KMS-11 (cell line): Measurements from ENCODE around the gene BAIAP2.

Experiments used
- H2AFZ ChIP-seq: fragments of 200-600 bp; sonication (generic); 2 replicates; pipeline ENCODE4 v1.6.1; 2016; ENCODE audit warnings: antibody characterized with exemption, mixed run types, low read depth
- H3K27ac ChIP-seq: fragments of 200-600 bp; sonication (generic); 2 replicates; pipeline ENCODE4 v1.6.1; 2016; ENCODE audit warnings: mild to moderate bottlenecking, mixed run types
- H3K27me3 ChIP-seq: fragments of 200-600 bp; sonication (generic); 2 replicates; pipeline ENCODE4 v1.6.1; 2017; ENCODE audit warnings: mild to moderate bottlenecking, low read depth, mixed run types, moderate library complexity; ENCODE audit not compliant: insufficient read depth
- H3K36me3 ChIP-seq: fragments of 200-600 bp; sonication (generic); 2 replicates; pipeline ENCODE4 v1.6.1; 2017; ENCODE audit warnings: mild to moderate bottlenecking, mixed run types; ENCODE audit not compliant: insufficient read depth
- H3K4me1 ChIP-seq: fragments of 200-600 bp; sonication (generic); 2 replicates; pipeline ENCODE4 v1.6.1; 2016; ENCODE audit warnings: mild to moderate bottlenecking, low read depth, mixed run types; ENCODE audit not compliant: poor library complexity, severe bottlenecking
- H3K4me2 ChIP-seq: fragments of 200-600 bp; sonication (generic); 2 replicates; pipeline ENCODE4 v1.7.0; 2016; ENCODE audit warnings: mild to moderate bottlenecking, mixed run types
- H3K4me3 ChIP-seq: fragments of 200-600 bp; sonication (generic); IDR thresholded peaks from 2 replicates; pipeline ENCODE4 v1.6.1; 2017; ENCODE audit warnings: low read depth, low read length, mixed read lengths; ENCODE audit not compliant: insufficient read depth
- H3K79me2 ChIP-seq: fragments of 200-600 bp; sonication (generic); 2 replicates; pipeline ENCODE4 v1.6.1; 2016; ENCODE audit warnings: low read depth, mixed run types; ENCODE audit not compliant: insufficient read depth
- H3K9ac ChIP-seq: fragments of 200-600 bp; sonication (generic); 2 replicates; pipeline ENCODE4 v1.6.1; 2016; ENCODE audit warnings: mild to moderate bottlenecking, mixed run types
- H4K20me1 ChIP-seq: fragments of 200-600 bp; sonication (generic); 2 replicates; pipeline ENCODE4 v1.6.1; 2016; ENCODE audit warnings: mild to moderate bottlenecking, mixed run types; ENCODE audit not compliant: insufficient read depth
- CTCF ChIP-seq: fragments of 200-600 bp; sonication (generic); conservative IDR thresholded peaks from 2 replicates; pipeline ENCODE4 v1.6.1; 2017; ENCODE audit warnings: low read depth, mild to moderate bottlenecking, antibody characterized with exemption, low read length, moderate library complexity, mixed read lengths

The BAIAP2 gene

GRCh38 chr17:81124377-81124776 lies 89.4 kb downstream of the BAIAP2 start:
- TF ChIP-seq CTCF, result no peak
- Histone ChIP-seq H3K9ac (no peak overlapping the region), H3K36me3 (no peaks in the 10 kb centered on the region), H4K20me1 (no peaks in the 10 kb centered on the region), H3K27ac (no peak overlapping the region), H3K4me3 (no peak overlapping the region), H3K4me2 (no peak overlapping the region), H3K4me1 (no peaks in the 10 kb centered on the region), H3K27me3 (peaks cover 67% of the 10 kb centered on the region), H2AFZ (no peak overlapping the region), H3K79me2 (no peaks in the 10 kb centered on the region)

- Histone ChIP-seq H3K4me1 (no peaks in the 10 kb centered on the region), H3K4me3 (no peak overlapping the region), H3K79me2 (no peaks in the 10 kb centered on the region), H4K20me1 (no peaks in the 10 kb centered on the region), H3K4me2 (no peak overlapping the region), H2AFZ (no peak overlapping the region), H3K36me3 (no peaks in the 10 kb centered on the region), H3K9ac (no peak overlapping the region), H3K27ac (no peak overlapping the region), H3K27me3 (peaks cover 77% of the 10 kb centered on the region)
- no peak for TF ChIP-seq CTCF
Observed at GRCh38 chr17:81125573-81126081, 90.7 kb downstream of the BAIAP2 start.

GRCh38 chr17:81126281-81127132 lies 91.6 kb downstream of the BAIAP2 start:
- no peak overlapping the region for H3K4me3 ChIP-seq
- H3K27me3 ChIP-seq, result peaks cover 79% of the 10 kb centered on the region
- H3K9ac ChIP-seq, result no peak overlapping the region
- no peaks in the 10 kb centered on the region for H4K20me1 ChIP-seq
- no peak for TF ChIP-seq CTCF
- H3K27ac ChIP-seq, result no peak overlapping the region
- no peak overlapping the region for H2AFZ ChIP-seq
- no peaks in the 10 kb centered on the region for H3K79me2 ChIP-seq
- no peaks in the 10 kb centered on the region for H3K36me3 ChIP-seq
- H3K4me2 ChIP-seq, result no peak overlapping the region
- H3K4me1 ChIP-seq, result no peaks in the 10 kb centered on the region

GRCh38 chr17:81127133-81127455 lies 92.1 kb downstream of the BAIAP2 start:
- Histone ChIP-seq H3K36me3 (no peaks in the 10 kb centered on the region), H3K9ac (no peak overlapping the region), H3K27me3 (peaks cover 85% of the 10 kb centered on the region), H3K4me1 (no peaks in the 10 kb centered on the region), H3K27ac (no peak overlapping the region), H2AFZ (no peak overlapping the region), H3K4me3 (no peak overlapping the region), H3K79me2 (no peaks in the 10 kb centered on the region), H3K4me2 (no peak overlapping the region), H4K20me1 (no peaks in the 10 kb centered on the region)
- no peak for TF ChIP-seq CTCF
